ENCODE results near the gene PIP5K1A.

The PIP5K1A gene

GRCh38 chr1:151290709-151291303, 92.5 kb downstream of the PIP5K1A start:
- DNase-seq, result no peak

- no peak for DNase-seq
These were observed 94.1 kb downstream of the PIP5K1A start for GRCh38 chr1:151292207-151293030.

GRCh38 chr1:151293093-151293492, 94.7 kb downstream of the PIP5K1A start:
- DNase-seq, result no peak

- DNase-seq, result no peak
These were observed 96.5 kb downstream of the PIP5K1A start for GRCh38 chr1:151294742-151295462.
